ENCODE data around the gene LUZP1.
A peak's percentile ranks its signal among the peaks of the same experiment; 100 is the strongest.
"Not testable (repeated sequence)": the region's sequence is repeated elsewhere in the genome, so short reads cannot be mapped to it uniquely, and the experiment has no call there.

The LUZP1 gene

GRCh38 chr1:23168445-23169194 is at the start of gene LUZP1:
Gene LUZP1, minus strand, starts transcription at chr1:23168856.
- peak; percentile 74 to 83 for DNase-seq (ENCODE audit: low read depth in 2 of 2)

GRCh38 chr1:23217421-23218115 is 48.9 kb upstream of the LUZP1 start, which contains the start of gene HTR1D:
Gene HTR1D, minus strand, starts transcription at chr1:23217502. Its CDS starts 23,283 bp downstream, at chr1:23194219.
- no peak for DNase-seq (ENCODE audit: low read depth in 2 of 2)

GRCh38 chr1:23216771-23217420 is 48.2 kb upstream of the LUZP1 start:
- peak in 1 of 2 donors; percentile 13 for DNase-seq (ENCODE audit: low read depth in 2 of 2)

- no peak for DNase-seq (ENCODE audit: low read depth in 2 of 2)
Observed at GRCh38 chr1:23215751-23216449, 47.2 kb upstream of the LUZP1 start.

- no peak for DNase-seq (ENCODE audit: low read depth in 2 of 2)
Observed at GRCh38 chr1:23215291-23215690, 46.6 kb upstream of the LUZP1 start.

GRCh38 chr1:23214640-23215039 is 46.0 kb upstream of the LUZP1 start:
- no peak for DNase-seq (ENCODE audit: low read depth in 2 of 2)

GRCh38 chr1:23211955-23212354 is 43.3 kb upstream of the LUZP1 start:
- DNase-seq (ENCODE audit: low read depth in 2 of 2), result no peak

- no peak for DNase-seq (ENCODE audit: low read depth in 2 of 2)
Observed at GRCh38 chr1:23210963-23211362, 42.3 kb upstream of the LUZP1 start.

- no peak for DNase-seq (ENCODE audit: low read depth in 2 of 2)
Observed at GRCh38 chr1:23210351-23210785, 41.7 kb upstream of the LUZP1 start.

- DNase-seq (ENCODE audit: low read depth in 2 of 2), result no peak
Observed at GRCh38 chr1:23209770-23210169, 41.1 kb upstream of the LUZP1 start.

GRCh38 chr1:23208527-23208926 is 39.9 kb upstream of the LUZP1 start:
- DNase-seq (ENCODE audit: low read depth in 2 of 2), result no peak

GRCh38 chr1:23207733-23208132 is 39.1 kb upstream of the LUZP1 start:
- DNase-seq (ENCODE audit: low read depth in 2 of 2), result not testable (repeated sequence)

GRCh38 chr1:23202263-23202749 is 33.6 kb upstream of the LUZP1 start:
- DNase-seq (ENCODE audit: low read depth in 2 of 2), result no peak

- DNase-seq (ENCODE audit: low read depth in 2 of 2), result no peak
Observed at GRCh38 chr1:23200883-23201282, 32.2 kb upstream of the LUZP1 start.

GRCh38 chr1:23198373-23198772 is 29.7 kb upstream of the LUZP1 start:
- no peak for DNase-seq (ENCODE audit: low read depth in 2 of 2)

- DNase-seq (ENCODE audit: low read depth in 2 of 2), result no peak
Observed at GRCh38 chr1:23196627-23197328, 28.1 kb upstream of the LUZP1 start.

- no peak for DNase-seq (ENCODE audit: low read depth in 2 of 2)
Observed at GRCh38 chr1:23194119-23194984, 25.7 kb upstream of the LUZP1 start.

- DNase-seq (ENCODE audit: low read depth in 2 of 2), result no peak
Observed at GRCh38 chr1:23193391-23194118, 24.9 kb upstream of the LUZP1 start.

- no peak for DNase-seq (ENCODE audit: low read depth in 2 of 2)
Observed at GRCh38 chr1:23191199-23191598, 22.5 kb upstream of the LUZP1 start.

All from stimulated activated CD8-positive, alpha-beta memory T cell treated with anti-CD3 and anti-CD28 coated beads, Interleukin-7, amount 100 ng/mL, for 4 hours (primary cell).